Measurements from ENCODE around the gene TBCD. TPM values are rescaled to one million over a fixed set of nuclear protein-coding genes. Genes with fewer than 3 reads are reported as not detected.

Gene TBCD
- total RNA-seq, 1 experiment from 2014 or later, result 29.6 TPM

GRCh38 chr17:82938873-82939620 is 187.2 kb downstream of the TBCD start:
- H3K4me3 ChIP-seq (ENCODE audit: low read length), result no peak overlapping the region
- H3K27me3 ChIP-seq (ENCODE audit: low read length), result no peaks in the 10 kb centered on the region
- H3K4me1 ChIP-seq (ENCODE audit: insufficient read depth, low read length), result no peaks in the 10 kb centered on the region
- no peaks in the 10 kb centered on the region for H3K79me2 ChIP-seq (ENCODE audit: low read length)
- H3F3A ChIP-seq (ENCODE audit: low read length, unreplicated experiment), result no peaks in the 10 kb centered on the region
- no peak overlapping the region for H3K27ac ChIP-seq (ENCODE audit: low read length)
- no peaks in the 10 kb centered on the region for H4K20me1 ChIP-seq (ENCODE audit: low read length)
- H3K9ac ChIP-seq (ENCODE audit: low read length), result no peak overlapping the region
- no peak overlapping the region for H2AFZ ChIP-seq (ENCODE audit: low read length)
- no peak overlapping the region for H3K4me2 ChIP-seq (ENCODE audit: low read length)
- TF ChIP-seq EZH2phosphoT487 (IDR thresholded peaks at IDR 0.05; ENCODE audit: borderline replicate concordance, low read length) (no peak), EZH2 (IDR thresholded peaks at IDR 0.05; ENCODE audit: low read length, unreplicated experiment) (no peak)
- TF ChIP-seq, protein P1, sequence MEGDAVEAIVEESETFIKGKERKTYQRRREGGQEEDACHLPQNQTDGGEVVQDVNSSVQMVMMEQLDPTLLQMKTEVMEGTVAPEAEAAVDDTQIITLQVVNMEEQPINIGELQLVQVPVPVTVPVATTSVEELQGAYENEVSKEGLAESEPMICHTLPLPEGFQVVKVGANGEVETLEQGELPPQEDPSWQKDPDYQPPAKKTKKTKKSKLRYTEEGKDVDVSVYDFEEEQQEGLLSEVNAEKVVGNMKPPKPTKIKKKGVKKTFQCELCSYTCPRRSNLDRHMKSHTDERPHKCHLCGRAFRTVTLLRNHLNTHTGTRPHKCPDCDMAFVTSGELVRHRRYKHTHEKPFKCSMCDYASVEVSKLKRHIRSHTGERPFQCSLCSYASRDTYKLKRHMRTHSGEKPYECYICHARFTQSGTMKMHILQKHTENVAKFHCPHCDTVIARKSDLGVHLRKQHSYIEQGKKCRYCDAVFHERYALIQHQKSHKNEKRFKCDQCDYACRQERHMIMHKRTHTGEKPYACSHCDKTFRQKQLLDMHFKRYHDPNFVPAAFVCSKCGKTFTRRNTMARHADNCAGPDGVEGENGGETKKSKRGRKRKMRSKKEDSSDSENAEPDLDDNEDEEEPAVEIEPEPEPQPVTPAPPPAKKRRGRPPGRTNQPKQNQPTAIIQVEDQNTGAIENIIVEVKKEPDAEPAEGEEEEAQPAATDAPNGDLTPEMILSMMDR (conservative IDR thresholded peaks at IDR 0.05; ENCODE audit: low read depth, low read length), result no peak
- no peaks in the 10 kb centered on the region for H3K9me3 ChIP-seq (ENCODE audit: low read length)
- DNase-seq (no peak), ATAC-seq (no peak)
- CTCF ChIA-PET, result no interaction called here
- POLR2A ChIA-PET (ENCODE audit: unreplicated experiment), result no interaction called here
- H3K9me2 ChIP-seq (replicated peaks; ENCODE audit: low read length), result no peaks in the 10 kb centered on the region
- no TSS peak for BruUV-seq (replicated peaks)
- intact Hi-C loops (cut with micrococcal nuclease), result no loop called here
- peaks cover 15% of the 10 kb centered on the region for H3K36me3 ChIP-seq (ENCODE audit: low read depth, low read length)

- Histone ChIP-seq H3K9me3 (ENCODE audit: low read length) (no peaks in the 10 kb centered on the region), H3K27ac (ENCODE audit: low read length) (no peak overlapping the region), H2AFZ (ENCODE audit: low read length) (no peak overlapping the region), H3K4me3 (ENCODE audit: low read length) (no peak overlapping the region), H3K9ac (ENCODE audit: low read length) (no peak overlapping the region), H3K4me1 (ENCODE audit: insufficient read depth, low read length) (no peaks in the 10 kb centered on the region), H3K4me2 (ENCODE audit: low read length) (no peak overlapping the region), H3K36me3 (ENCODE audit: low read depth, low read length) (peaks cover 21% of the 10 kb centered on the region), H3F3A (ENCODE audit: low read length, unreplicated experiment) (no peaks in the 10 kb centered on the region), H3K27me3 (ENCODE audit: low read length) (no peaks in the 10 kb centered on the region), H4K20me1 (ENCODE audit: low read length) (no peaks in the 10 kb centered on the region), H3K9me2 (replicated peaks; ENCODE audit: low read length) (no peaks in the 10 kb centered on the region), H3K79me2 (ENCODE audit: low read length) (no peaks in the 10 kb centered on the region)
- ATAC-seq (no peak), DNase-seq (no peak)
- ChIA-PET POLR2A (ENCODE audit: unreplicated experiment) (no interaction called here), CTCF (no interaction called here)
- no peak for TF ChIP-seq EZH2phosphoT487 (IDR thresholded peaks at IDR 0.05; ENCODE audit: borderline replicate concordance, low read length)
- TF ChIP-seq, protein P1 (conservative IDR thresholded peaks at IDR 0.05; ENCODE audit: low read depth, low read length), result no peak
- no peak for TF ChIP-seq EZH2 (IDR thresholded peaks at IDR 0.05; ENCODE audit: low read length, unreplicated experiment)
- no TSS peak for BruUV-seq (replicated peaks)
- intact Hi-C loops (cut with micrococcal nuclease), result no loop called here
These were observed 187.8 kb downstream of the TBCD start for GRCh38 chr17:82939621-82940135.
